RWPE1 (cell line): ENCODE results near the gene CACNG6.
A peak's percentile ranks its signal among the peaks of the same experiment; 100 is the strongest.
"Not testable (repeated sequence)": the region's sequence is repeated elsewhere in the genome, so short reads cannot be mapped to it uniquely, and the experiment has no call there.

Source experiments
- CTCF ChIA-PET: fragments of 350-600 bp; sonication (Branson Sonifier 250); formaldehyde crosslinking; extraction: SDS; loops from one replicate; lab custom pipeline; 2021; lab: Yijun Ruan, JAX
- POLR2A ChIA-PET: fragments of 400-600 bp; formaldehyde crosslinking; extraction: SDS; loops from one replicate; lab custom pipeline; 2020; ENCODE audit warnings: antibody characterized with exemption; ENCODE audit not compliant: low non-redundant PET; lab: Yijun Ruan, JAX
- DNase-seq: peaks from one replicate; pipeline ENCODE4 v3.0.0; 2012; ENCODE audit warnings: low spot score
- H3K27ac ChIP-seq: fragments of 450-650 bp; 2 replicates; pipeline ENCODE4 v1.5.1; 2017
- CTCF ChIP-seq: fragments of 450-650 bp; conservative IDR thresholded peaks from 2 replicates; pipeline ENCODE4 v1.5.1; 2017; ENCODE audit warnings: low read depth, mild to moderate bottlenecking

The CACNG6 gene

GRCh38 chr19:54030895-54031586 lies 39.6 kb downstream of the CACNG6 start:
- H3K27ac ChIP-seq = no peak overlapping the region
- ChIA-PET POLR2A (no interaction called here), CTCF (interaction anchor here (0.6 to 1.2 kb wide), 2 partner anchors 228 to 238 kb away, joined by 4 to 5 read pairs; no protein-coding TSS in a partner anchor)
- no peak for TF ChIP-seq CTCF
- no peak for DNase-seq

DNA sequence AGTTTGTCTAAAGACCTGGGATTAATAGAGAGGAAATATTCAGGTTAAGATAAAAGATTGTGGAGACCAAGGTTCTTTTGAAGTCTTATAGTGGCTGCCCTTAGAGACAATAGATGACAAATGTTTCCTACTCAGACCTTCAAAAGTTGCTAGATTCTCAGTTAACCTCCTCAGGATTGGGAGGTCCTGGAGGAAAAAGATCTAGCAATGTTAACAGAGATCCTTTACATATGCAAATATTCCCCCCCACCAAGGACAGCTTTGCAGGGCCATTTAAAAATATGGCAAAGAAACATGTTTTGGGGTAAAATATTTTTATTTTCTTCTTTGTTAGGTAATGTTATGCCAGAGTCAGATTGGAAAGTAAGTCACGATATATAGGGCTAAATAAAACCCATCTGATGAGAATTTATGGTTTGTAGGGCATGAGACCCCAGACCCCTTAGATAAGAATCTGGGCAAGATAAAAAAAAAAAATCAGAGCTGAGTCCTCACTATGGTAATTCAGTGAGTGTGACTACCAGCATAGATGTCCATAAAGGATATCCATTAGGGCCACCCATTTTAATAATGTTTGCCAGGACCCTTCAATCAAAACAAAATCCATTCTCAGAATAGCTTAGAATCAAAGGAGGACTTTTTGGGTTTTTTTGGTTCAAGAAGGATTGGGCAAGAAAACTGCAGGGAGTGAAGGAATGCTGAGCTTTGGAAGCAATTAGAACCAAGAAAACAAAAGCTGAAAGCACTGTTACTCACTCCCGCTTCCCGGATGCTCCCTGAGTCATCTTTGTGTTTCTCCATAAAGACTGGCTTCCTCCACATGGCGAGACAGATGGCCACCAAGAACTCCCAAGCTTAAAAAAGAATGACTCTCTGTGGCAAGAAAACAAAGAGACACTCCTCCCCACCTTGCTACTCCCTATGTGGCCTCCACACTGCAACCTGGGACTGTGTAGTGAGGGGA lies 44.1 kb downstream of the CACNG6 start:
- H3K27ac ChIP-seq = peak overlapping the region; percentile 74
- DNase-seq = peak; percentile 74
- POLR2A ChIA-PET = no interaction called here
- CTCF ChIA-PET = interaction anchor here (0.6 to 1.0 kb wide), 3 partner anchors 88 to 376 kb away, joined by 3 to 5 read pairs (median 4); no protein-coding TSS in a partner anchor
- TF ChIP-seq CTCF = no peak

DNA sequence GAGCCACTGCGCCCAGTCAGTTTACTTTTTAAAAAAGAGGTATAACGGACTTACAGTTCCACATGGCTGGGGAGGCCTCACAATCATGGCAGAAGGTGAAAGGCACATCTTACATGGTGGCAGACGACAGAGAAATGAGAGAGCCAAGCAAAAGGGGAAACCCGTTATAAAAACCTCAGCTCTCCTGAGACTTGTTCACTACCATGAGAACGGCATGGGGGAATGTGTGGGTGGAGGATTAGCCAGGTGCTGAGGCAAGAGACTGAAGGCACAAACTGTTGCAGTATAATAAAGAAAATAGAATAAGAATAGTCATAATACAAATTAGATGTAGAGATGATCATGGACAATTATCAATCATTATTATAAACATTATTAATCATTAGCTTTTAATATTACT lies 45.1 kb downstream of the CACNG6 start:
- peak overlapping the region; percentile 74 for H3K27ac ChIP-seq
- DNase-seq, CTCF ChIA-PET, POLR2A ChIA-PET: not testable (repeated sequence)

DNA sequence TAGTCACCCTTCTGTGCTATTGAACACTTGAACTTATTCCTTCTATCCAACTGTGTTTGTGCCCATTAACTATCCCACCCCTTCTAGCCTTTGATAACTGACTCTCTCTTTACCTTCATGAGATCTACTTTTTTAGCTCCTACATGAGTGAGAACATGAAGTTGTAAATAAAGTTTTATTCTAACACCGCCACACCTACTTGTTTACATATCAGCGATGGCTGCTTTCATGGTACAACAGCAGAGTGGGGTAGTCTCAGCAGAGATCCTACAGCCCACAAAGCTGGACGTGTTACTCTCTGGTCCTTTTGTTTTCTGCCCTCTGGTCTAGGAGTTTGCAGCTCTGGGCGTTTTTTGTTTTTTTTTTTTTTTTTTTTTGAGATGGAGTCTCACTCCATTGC lies 48.6 kb downstream of the CACNG6 start:
- CTCF ChIA-PET = interaction anchor here (0.5 kb wide), 1 partner anchor 257 kb away, joined by 3 read pairs; no protein-coding TSS in a partner anchor
- no peak for DNase-seq
- H3K27ac ChIP-seq = no peak overlapping the region
- no peak for TF ChIP-seq CTCF
- POLR2A ChIA-PET = no interaction called here

DNA sequence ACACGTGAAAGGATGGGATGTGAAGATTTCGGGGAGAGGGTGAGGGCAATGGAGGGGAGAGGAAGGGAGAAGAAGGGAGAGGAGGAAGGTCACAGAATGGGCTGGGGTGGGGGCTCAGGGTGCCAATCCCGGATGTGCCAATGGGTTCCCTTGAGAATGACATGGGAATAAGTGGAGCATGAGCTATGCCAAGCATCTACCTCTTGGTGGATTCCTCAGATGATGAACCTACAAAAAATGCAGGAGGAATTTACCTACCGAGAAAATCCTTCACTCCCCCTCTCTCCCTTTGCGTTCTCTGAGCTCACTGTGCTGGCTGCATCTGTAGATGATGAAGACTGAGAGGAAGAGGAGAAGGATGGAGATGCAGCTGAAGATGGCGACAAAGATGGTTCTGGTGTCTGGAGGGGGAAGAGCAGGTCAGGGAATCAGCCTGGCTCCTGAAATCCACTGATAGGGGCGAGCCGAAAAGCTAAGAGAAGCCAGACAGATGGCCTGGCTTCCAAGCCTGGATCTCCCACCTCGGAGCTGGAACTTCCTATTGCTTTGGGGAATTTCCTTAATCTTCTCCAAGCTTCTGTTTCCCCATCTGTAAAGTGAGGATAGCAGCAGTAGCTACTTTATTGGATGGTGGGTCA lies 50.7 kb downstream of the CACNG6 start:
- peak; percentile 8 for DNase-seq
- CTCF ChIA-PET = interaction anchor here (0.7 to 2.0 kb wide), 2 partner anchors 18 to 69 kb away, joined by 3 to 6 read pairs; no protein-coding TSS in a partner anchor
- H3K27ac ChIP-seq = no peak overlapping the region
- POLR2A ChIA-PET = no interaction called here
- TF ChIP-seq CTCF = no peak

DNA sequence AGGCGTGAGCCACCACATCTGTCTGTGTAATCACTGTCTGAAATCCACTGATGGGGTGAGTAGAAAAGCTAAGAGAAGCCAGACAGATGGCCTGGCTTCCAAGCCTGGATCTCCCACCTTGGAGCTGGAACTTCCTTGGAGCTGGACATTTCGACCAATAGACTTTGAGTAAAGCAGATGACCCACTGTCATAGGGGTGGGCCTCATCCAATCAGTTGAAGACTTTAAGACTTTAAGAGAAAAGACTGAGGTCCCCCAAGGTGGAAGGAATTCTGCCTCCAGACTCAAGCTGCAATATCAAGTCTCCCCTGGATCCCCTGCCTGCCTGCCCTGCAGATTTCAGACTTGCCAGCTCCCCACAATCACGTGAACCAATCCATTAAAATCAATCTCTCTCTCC lies 51.6 kb downstream of the CACNG6 start:
- POLR2A ChIA-PET = no interaction called here
- no peak for DNase-seq
- CTCF ChIA-PET = interaction anchor here (0.7 to 2.0 kb wide), 2 partner anchors 19 to 258 kb away, joined by 3 to 6 read pairs; no protein-coding TSS in a partner anchor
- TF ChIP-seq CTCF = no peak
- H3K27ac ChIP-seq = no peak overlapping the region
